A673 (cell line): ENCODE results near the gene BBS2. TPM values are rescaled to one million over a fixed set of nuclear protein-coding genes. Genes with fewer than 3 reads are reported as not detected.

Experiments
- BruUV-seq: library from RNA; stranded (reverse); fragments of 400-500 nt; replicated peaks from 2 replicates; lab custom pipeline; 2021; lab: Mats Ljungman, UMichigan
- CTCF ChIA-PET: fragments of 300-600 bp; sonication (Branson Sonifier 250); formaldehyde crosslinking; loops from one replicate; lab custom pipeline; 2022; ENCODE audit warnings: antibody characterized with exemption; lab: Charles Lee
- POLR2A ChIA-PET: fragments of 300-600 bp; sonication (Branson Sonifier 250); formaldehyde crosslinking; loops from one replicate; lab custom pipeline; 2022; ENCODE audit warnings: antibody characterized with exemption; ENCODE audit not compliant: low non-redundant PET; lab: Charles Lee
- DNase-seq: peaks from one replicate; pipeline ENCODE4 v3.0.0-alpha.2; 2015; ENCODE audit warnings: low spot score
- H3K27ac ChIP-seq: fragments of 200-600 bp; sonication (generic); 2 replicates; pipeline ENCODE4 v1.5.1; 2016; ENCODE audit warnings: mixed run types, low read depth, mild to moderate bottlenecking, mixed read lengths, antibody characterized with exemption, low read length; ENCODE audit not compliant: poor library complexity, severe bottlenecking
- H3K27me3 ChIP-seq: fragments of 200-600 bp; sonication (generic); replicated peaks from 2 replicates; pipeline ENCODE4 v1.6.1; 2017; ENCODE audit warnings: mixed run types, low read depth, mild to moderate bottlenecking, mixed read lengths, antibody characterized with exemption, low read length; ENCODE audit not compliant: insufficient read depth, poor library complexity
- H3K36me3 ChIP-seq: fragments of 200-600 bp; sonication (generic); 2 replicates; pipeline ENCODE4 v1.6.1; 2016; ENCODE audit warnings: mixed run types, mild to moderate bottlenecking, mixed read lengths, antibody characterized with exemption, low read length; ENCODE audit not compliant: insufficient read depth, poor library complexity, severe bottlenecking
- H3K4me1 ChIP-seq: fragments of 200-600 bp; sonication (generic); 2 replicates; pipeline ENCODE4 v1.6.1; 2017; ENCODE audit warnings: mixed run types, mild to moderate bottlenecking, mixed read lengths, antibody characterized with exemption, low read length; ENCODE audit not compliant: insufficient read depth, poor library complexity, severe bottlenecking
- H3K4me3 ChIP-seq: fragments of 200-600 bp; sonication (generic); 2 replicates; pipeline ENCODE4 v1.5.1; 2016; ENCODE audit warnings: low read depth, mixed run types, mild to moderate bottlenecking, mixed read lengths, low read length; ENCODE audit not compliant: poor library complexity, severe bottlenecking
- H3K9me3 ChIP-seq: fragments of 200-600 bp; sonication (generic); 2 replicates; pipeline ENCODE4 v1.6.1; 2016; ENCODE audit warnings: mixed run types, low read depth, mild to moderate bottlenecking, mixed read lengths, antibody characterized with exemption, low read length; ENCODE audit not compliant: poor library complexity, severe bottlenecking
- EZH2 ChIP-seq: fragments of 200-600 bp; sonication (generic); IDR thresholded peaks from 2 replicates; pipeline ENCODE4 v1.6.1; 2017; ENCODE audit warnings: borderline replicate concordance, low read depth, mild to moderate bottlenecking, mixed read lengths, antibody characterized with exemption, low read length; ENCODE audit not compliant: poor library complexity, severe bottlenecking
- intact Hi-C: fragments of 100-400 bp; cut with micrococcal nuclease; formaldehyde crosslinking; loops from one replicate; pipeline ENCODE4 v1.10.0; 2022; ENCODE audit not compliant: unreplicated experiment
- total RNA-seq: library from RNA; stranded (reverse); gene quantifications from 2 replicates; pipeline ENCODE4 v1.2.3, GENCODE V29; 2021
- TF ChIP-seq, protein P1 (sequence below): fragments of 300-800, 200-600 bp; sonication (generic); conservative IDR thresholded peaks from 2 replicates; pipeline ENCODE4 v1.5.1; 2017; ENCODE audit warnings: low read depth, mild to moderate bottlenecking, antibody characterized with exemption, low read length, moderate library complexity, mixed read lengths

Gene BBS2
- total RNA-seq, 1 experiment from 2014 or later: 22.1 TPM

DNA sequence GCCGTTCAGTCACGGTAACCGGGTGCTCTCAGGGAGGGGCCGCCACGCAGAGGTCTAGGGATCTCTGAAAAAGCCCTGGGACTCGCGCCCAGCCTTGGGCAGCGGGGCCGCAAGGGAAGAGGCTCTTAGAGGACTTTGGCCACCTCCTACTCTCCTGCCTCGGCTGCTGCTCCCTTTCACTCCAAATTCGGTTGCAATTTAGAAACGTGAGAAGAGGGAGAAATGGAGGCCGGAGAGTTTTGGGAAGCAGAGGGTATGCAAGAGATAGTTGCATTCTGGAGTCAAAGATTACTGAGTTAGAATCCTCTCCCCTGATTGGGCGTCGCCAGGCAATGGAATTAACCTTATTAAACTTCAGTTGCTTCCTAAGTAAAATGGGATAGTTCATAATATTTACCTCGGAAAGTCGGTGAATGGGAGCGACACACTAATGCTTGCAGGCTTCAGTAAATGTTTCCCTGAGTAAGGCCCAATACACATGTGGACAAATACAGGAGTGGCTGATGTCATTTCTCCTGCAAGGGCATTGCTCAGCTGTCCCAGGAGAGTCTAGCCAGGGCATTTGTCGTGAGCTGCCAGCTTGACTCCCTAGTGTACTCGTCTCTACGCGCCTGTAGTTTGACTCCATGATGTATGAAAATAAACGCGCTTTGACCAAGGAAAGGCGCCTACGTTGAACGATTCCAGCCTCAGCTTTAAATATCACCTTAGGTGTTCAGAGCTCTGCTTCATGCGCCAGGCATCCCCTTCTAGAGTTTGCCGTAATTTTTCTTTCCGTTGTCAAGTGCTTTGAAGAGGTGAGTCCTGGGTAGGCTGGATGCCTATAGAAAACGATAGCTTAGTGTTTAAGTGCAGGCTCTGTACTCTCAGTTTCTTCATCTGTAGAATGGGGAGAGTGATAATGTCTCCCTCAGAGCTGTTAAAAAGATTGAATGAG lies 67.8 kb downstream of the BBS2 start:
- Histone ChIP-seq H3K36me3 (peaks cover 36% of the 10 kb centered on the region), H3K4me3 (peak overlapping the region; percentile 81), H3K27me3 (no peaks in the 10 kb centered on the region), H3K27ac (peak overlapping the region; percentile 90), H3K4me1 (peaks cover 38% of the 10 kb centered on the region), H3K9me3 (no peaks in the 10 kb centered on the region)
- ChIA-PET POLR2A (no interaction called here), CTCF (no interaction called here)
- TF ChIP-seq, protein P1, sequence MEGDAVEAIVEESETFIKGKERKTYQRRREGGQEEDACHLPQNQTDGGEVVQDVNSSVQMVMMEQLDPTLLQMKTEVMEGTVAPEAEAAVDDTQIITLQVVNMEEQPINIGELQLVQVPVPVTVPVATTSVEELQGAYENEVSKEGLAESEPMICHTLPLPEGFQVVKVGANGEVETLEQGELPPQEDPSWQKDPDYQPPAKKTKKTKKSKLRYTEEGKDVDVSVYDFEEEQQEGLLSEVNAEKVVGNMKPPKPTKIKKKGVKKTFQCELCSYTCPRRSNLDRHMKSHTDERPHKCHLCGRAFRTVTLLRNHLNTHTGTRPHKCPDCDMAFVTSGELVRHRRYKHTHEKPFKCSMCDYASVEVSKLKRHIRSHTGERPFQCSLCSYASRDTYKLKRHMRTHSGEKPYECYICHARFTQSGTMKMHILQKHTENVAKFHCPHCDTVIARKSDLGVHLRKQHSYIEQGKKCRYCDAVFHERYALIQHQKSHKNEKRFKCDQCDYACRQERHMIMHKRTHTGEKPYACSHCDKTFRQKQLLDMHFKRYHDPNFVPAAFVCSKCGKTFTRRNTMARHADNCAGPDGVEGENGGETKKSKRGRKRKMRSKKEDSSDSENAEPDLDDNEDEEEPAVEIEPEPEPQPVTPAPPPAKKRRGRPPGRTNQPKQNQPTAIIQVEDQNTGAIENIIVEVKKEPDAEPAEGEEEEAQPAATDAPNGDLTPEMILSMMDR: no peak
- TF ChIP-seq EZH2: no peak
- intact Hi-C loops: no loop called here
- TSS peak; percentile 52 for BruUV-seq
- DNase-seq: peak; percentile 57

DNA sequence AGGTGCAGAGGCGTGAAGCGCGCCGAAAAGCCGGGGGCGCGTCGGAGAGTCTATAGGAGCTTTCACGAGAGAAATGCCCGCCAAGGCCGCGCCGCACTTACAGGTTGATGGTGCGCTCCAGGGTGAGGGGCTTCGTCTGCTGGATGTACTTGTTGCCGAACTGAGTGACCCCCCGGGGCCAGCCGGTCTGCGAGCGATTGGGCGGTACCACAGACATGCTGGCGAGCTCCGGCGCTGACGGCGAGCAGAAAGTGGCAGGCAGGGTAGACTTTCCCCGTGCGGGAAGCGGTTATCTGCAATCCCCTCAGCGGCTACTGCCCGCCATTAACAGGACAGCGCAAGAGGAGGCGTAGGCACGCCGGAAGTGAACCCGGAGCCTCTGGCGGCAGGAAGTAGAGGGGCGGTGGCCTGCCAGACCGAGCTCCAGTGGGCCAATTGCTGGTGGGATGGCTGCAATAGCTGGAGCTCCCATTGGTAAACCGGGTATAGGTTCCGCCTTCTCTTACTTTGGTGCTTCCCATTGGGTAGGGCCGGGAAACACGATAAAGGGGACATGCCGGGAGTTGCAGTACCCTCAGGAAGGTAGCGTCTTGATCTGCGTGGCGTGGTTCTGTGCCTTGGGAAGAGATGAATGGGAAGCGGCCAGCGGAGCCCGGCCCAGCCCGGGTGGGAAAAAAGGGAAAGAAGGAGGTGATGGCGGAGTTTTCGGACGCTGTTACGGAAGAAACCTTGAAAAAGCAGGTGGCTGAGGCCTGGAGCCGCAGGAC lies 68.7 kb downstream of the BBS2 start, which contains the start of the genes NUDT21 and OGFOD1:
Gene NUDT21, minus strand, starts transcription at position 347 of the 767 bp plus-strand sequence. Its CDS starts 130 bp downstream, at position 217.
Gene OGFOD1, plus strand, starts transcription at position 569 of the 767 bp plus-strand sequence. Its CDS starts 59 bp downstream, at position 628.
- H3K4me3 ChIP-seq: peak within 1 kb of the TSS; percentile 81
- intact Hi-C loops: no loop called here
- CTCF ChIA-PET: no interaction called here
- H3K27ac ChIP-seq: peak within 1 kb of the TSS; percentile 90
- peaks cover 38% of the 10 kb centered on the region for H3K4me1 ChIP-seq
- DNase-seq: peak; percentile 99
- no peaks in the 10 kb centered on the region for H3K27me3 ChIP-seq
- TF ChIP-seq, protein P1: no peak
- no peaks in the 10 kb centered on the region for H3K9me3 ChIP-seq
- POLR2A ChIA-PET: interaction anchor here (0.6 kb wide), 2 partner anchors 304 to 779 kb away, joined by 3 to 12 read pairs; no protein-coding TSS in a partner anchor
- BruUV-seq: no TSS peak
- H3K36me3 ChIP-seq: peaks cover 40% of the 10 kb centered on the region

DNA sequence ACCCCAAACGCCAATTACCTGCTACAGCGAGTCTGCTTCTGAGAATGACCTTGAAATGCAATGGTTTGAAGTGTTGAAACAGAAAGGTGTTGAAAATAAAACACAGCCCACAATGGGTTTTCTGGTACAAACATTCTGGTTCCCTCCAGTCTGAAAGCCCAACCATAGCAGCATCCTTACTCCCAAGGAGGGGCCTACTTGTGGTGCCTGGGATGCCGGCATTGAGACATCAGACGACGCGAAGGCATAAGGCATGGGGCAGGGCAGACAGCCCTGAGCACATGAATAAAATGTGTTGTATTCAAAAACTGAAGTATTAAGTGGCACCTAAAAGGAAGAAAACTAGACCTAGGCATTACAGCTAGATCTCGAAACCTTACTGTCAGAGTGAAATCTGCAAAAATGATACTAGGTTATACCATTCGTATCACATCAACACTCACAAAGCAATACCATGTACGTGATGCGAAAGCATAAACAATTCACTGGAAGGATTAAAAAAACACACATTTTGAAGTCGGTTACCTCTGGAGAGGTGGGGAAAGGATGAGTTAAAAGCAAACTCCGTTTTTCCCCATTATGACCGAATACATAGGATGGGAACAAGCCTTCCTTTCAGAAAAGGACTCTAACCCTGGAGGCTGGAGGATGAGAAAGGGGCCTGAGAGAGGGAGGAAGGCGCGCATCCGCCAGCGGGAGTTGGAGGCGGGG lies 69.4 kb downstream of the BBS2 start:
- DNase-seq: no peak
- BruUV-seq: no TSS peak
- TF ChIP-seq EZH2: no peak
- TF ChIP-seq, protein P1: no peak
- H3K27ac ChIP-seq: peak overlapping the region; percentile 90
- peaks cover 42% of the 10 kb centered on the region for H3K36me3 ChIP-seq
- no peaks in the 10 kb centered on the region for H3K9me3 ChIP-seq
- intact Hi-C loops: no loop called here
- CTCF ChIA-PET: no interaction called here
- peak overlapping the region; percentile 81 for H3K4me3 ChIP-seq
- H3K27me3 ChIP-seq: no peaks in the 10 kb centered on the region
- peaks cover 38% of the 10 kb centered on the region for H3K4me1 ChIP-seq
- POLR2A ChIA-PET: interaction anchor here (0.6 kb wide), 2 partner anchors 305 to 780 kb away, joined by 3 to 12 read pairs; no protein-coding TSS in a partner anchor
